Adrenal gland (tissue), 12 donors: ENCODE results near the gene SPATA25. TPM values are rescaled to one million over a fixed set of nuclear protein-coding genes. Genes with fewer than 3 reads are reported as not detected.

ENCODE experiments used
- DNase-seq, 7 donors: peaks; one replicate each; pipeline ENCODE4 v3.0.0-alpha.2; 2019 to 2020
- H3K27ac ChIP-seq, 5 donors: fragments of 200-600 bp; sonication (generic) in 4 of 5; 1 replicate in 3 of 5; 2 replicates in 2 of 5; pipeline versions ENCODE4 v1.5.1 to v1.8.0; 2016 to 2020; ENCODE audit warnings: mild to moderate bottlenecking in 1 of 5
- H3K27me3 ChIP-seq: fragments of 200-600 bp; 2 replicates; pipeline ENCODE4 v1.8.0; 2021
- H3K36me3 ChIP-seq, 2 donors: fragments of 200-600 bp; replicated peaks in 1 of 2; 1 replicate in 1 of 2; 2 replicates in 1 of 2; pipeline versions ENCODE4 v1.5.1 to v1.8.0; 2018 to 2022
- H3K4me1 ChIP-seq, 2 donors: fragments of 200-600 bp; replicated peaks in 1 of 2; 1 replicate in 1 of 2; 2 replicates in 1 of 2; pipeline versions ENCODE4 v1.5.1 to v1.8.0; 2018 to 2021
- H3K4me3 ChIP-seq, 4 donors: fragments of 200-600 bp; sonication (generic) in 3 of 4; one replicate each; pipeline ENCODE4 v1.5.1; 2016 to 2018
- H3K9me3 ChIP-seq, 3 donors: fragments of 200-600 bp; sonication (generic) in 1 of 3; replicated peaks in 1 of 3; 1 replicate in 2 of 3; 2 replicates in 1 of 3; pipeline versions ENCODE4 v1.5.1 to v1.8.0; 2016 to 2021
- CTCF ChIP-seq, 6 experiments: fragments of 450-650 bp in 4 of 6; fragments of 200-600 bp in 2 of 6; sonication (generic) in 1 of 6; IDR thresholded peaks; 1 replicate in 5 of 6; 2 replicates in 1 of 6; pipeline versions ENCODE4 v1.5.1 to v1.8.0; 2016 to 2021; ENCODE audit warnings: antibody characterized with exemption in 6 of 6, mild to moderate bottlenecking in 2 of 6, moderate library complexity in 1 of 6
- POLR2A ChIP-seq, 2 donors: fragments of 450-650 bp; IDR thresholded peaks; one replicate each; pipeline ENCODE4 v1.6.1; 2017; ENCODE audit warnings: antibody characterized with exemption in 2 of 2, mild to moderate bottlenecking in 2 of 2, moderate library complexity in 1 of 2
- WGBS, 4 donors: extraction: QIAGEN DNeasy Blood & Tissue Kit in 2 of 4; methylation state at CpG; one replicate each; pipeline versions ENCODE4 v1.1.5 to v1.1.7; 2013 to 2017; 5-methylcytosine and 5-hydroxymethylcytosine counted together
- intact Hi-C, 2 donors: fragments of 100-400 bp; cut with DNase I; formaldehyde crosslinking; loops; one replicate each; pipeline versions ENCODE4 v1.14.1 to v1.15.0; 2022 to 2023
- polyA plus RNA-seq, 3 donors: library from polyadenylated mRNA; stranded (reverse); fragments of 200-250 nt in 2 of 3; fragments of 350-450 nt in 1 of 3; fragmentation: Illumina TruSeq in 1 of 3; extraction: RNeasy Lipid Tissue Mini Kit (QIAGEN cat#74804) in 1 of 3; gene quantifications; one replicate each; pipeline ENCODE4 v1.2.3, GENCODE V29; 2013 to 2014
- total RNA-seq, 9 donors: library from RNA; depleted of rRNA in 4 of 9; stranded (reverse); fragments of >200 nt in 4 of 9; fragments of 120-200 nt in 1 of 9; fragmentation: NEBNext Ultra II Directional in 1 of 9; extraction: Animal tissue kit (Norgen Biotek cat#: 25700) in 1 of 9; gene quantifications; one replicate each; pipeline versions ENCODE4 v1.1.0 to v1.2.4, GENCODE V29; 2013 to 2023
- donor health status: healthy with polysubstance abuse.
- donor health status: Bipolar disorder and iron deficiency.
- donor health status: DM: yes; HTN: yes; CAD: no.
- donor health status: DM: no; HTN: no; CAD: no.
- donor health status: DM: no; HTN: no; CAD: no.
- donor health status: DM: yes; HTN: yes; CAD: no.

SPATA25 gene
- total and polyA plus RNA-seq, 12 donors: 0.29 to 12.5 (median 2.9) TPM; not detected in 1

GRCh38 chr20:45852326-45852725, 35.1 kb downstream of the SPATA25 start:
- no peak for DNase-seq
- H3K36me3 ChIP-seq: peaks cover 0 to 19% of the 10 kb centered on the region in 2 donors
- intact Hi-C loops: no loop called here

DNA sequence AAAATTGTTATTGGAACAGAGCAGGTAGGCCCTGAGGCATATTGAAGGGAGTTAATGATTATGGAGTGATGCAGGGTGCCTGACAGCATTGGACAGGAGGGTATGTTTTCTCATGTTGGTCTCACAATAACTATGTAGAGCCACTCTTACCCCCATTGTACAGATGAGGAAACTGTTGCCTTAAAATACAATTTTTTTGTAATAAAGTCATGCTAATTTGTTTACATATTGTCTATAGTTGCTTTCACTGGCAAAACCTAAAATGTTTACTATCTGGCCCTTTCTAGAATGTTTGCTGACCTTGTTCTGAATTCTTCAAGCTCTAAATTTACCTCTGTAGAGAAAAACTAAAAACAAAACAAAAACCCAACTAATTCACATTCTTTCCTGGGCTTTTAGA, 35.9 kb downstream of the SPATA25 start:
- Histone ChIP-seq H3K4me3 (no peak overlapping the region), H3K36me3 (peaks cover 0 to 27% of the 10 kb centered on the region in 2 donors), H3K27me3 (no peaks in the 10 kb centered on the region), H3K27ac (peak overlapping the region in 4 of 5 donors; percentile 3 to 70 (median 65)), H3K4me1 (peaks cover 30 to 55% of the 10 kb centered on the region in 2 donors), H3K9me3 (no peaks in the 10 kb centered on the region)
- no peak for DNase-seq
- intact Hi-C loops: no loop called here
- TF ChIP-seq CTCF (IDR thresholded peaks at IDR 0.05) (no peak), POLR2A (IDR thresholded peaks at IDR 0.05) (no peak)

More at GRCh38 chr20:45852326-45852725, 35.1 kb downstream of the SPATA25 start:
- Histone ChIP-seq H3K27me3 (no peaks in the 10 kb centered on the region), H3K4me3 (no peak overlapping the region), H3K27ac (peak overlapping the region in 1 of 5 donors; percentile 70), H3K9me3 (no peaks in the 10 kb centered on the region), H3K4me1 (peaks cover 33 to 56% of the 10 kb centered on the region in 2 donors)
- no peak for TF ChIP-seq POLR2A (IDR thresholded peaks at IDR 0.05)
- TF ChIP-seq CTCF (IDR thresholded peaks at IDR 0.05): no peak
- 90 to 95% (median 93%) methylated on average over 5 to 6 of the region's 6 CpGs for WGBS, 4 donors

DNA sequence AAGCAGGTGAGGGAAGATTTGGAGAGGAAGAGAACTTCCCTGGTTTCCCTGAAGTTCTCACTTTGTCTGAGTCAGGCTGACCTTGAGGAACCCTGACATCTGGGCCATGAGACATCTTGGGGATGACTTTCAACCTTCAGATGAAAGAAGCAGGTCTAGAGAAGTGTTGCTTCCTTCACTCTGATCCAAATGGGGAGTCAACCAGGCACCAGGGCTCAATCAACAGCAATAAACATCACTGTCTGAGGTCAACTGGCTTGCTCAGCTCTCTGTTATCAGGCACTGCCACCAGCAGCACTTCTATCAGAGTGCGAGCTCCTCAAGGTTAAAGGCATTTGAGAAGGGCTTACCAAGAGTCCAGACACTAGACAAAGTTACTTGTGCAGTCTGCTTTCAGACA, 36.5 kb downstream of the SPATA25 start:
- Histone ChIP-seq H3K4me1 (peaks cover 25 to 49% of the 10 kb centered on the region in 2 donors), H3K36me3 (peaks cover 0 to 33% of the 10 kb centered on the region in 2 donors), H3K4me3 (no peak overlapping the region), H3K27me3 (no peaks in the 10 kb centered on the region), H3K27ac (peak overlapping the region; percentile 2 to 70 (median 64)), H3K9me3 (no peaks in the 10 kb centered on the region)
- TF ChIP-seq POLR2A (IDR thresholded peaks at IDR 0.05) (no peak), CTCF (IDR thresholded peaks at IDR 0.05) (no peak)
- DNase-seq: peak in 4 of 7 donors; percentile 52 to 65 (median 56)
- 10 to 63% (median 31%) methylated on average over 1 of the region's 1 CpG for WGBS, 4 donors
- intact Hi-C loops: no loop called here

GRCh38 chr20:45850238-45850637, 37.2 kb downstream of the SPATA25 start:
- peaks cover 0 to 39% of the 10 kb centered on the region in 2 donors for H3K36me3 ChIP-seq
- peaks cover 19 to 42% of the 10 kb centered on the region in 2 donors for H3K4me1 ChIP-seq
- peak in 1 of 7 donors; percentile 12 for DNase-seq
- WGBS, 4 donors: 94 to 100% (median 96%) methylated on average over 1 to 2 of the region's 2 CpGs
- no peaks in the 10 kb centered on the region for H3K9me3 ChIP-seq
- H3K27ac ChIP-seq: peak overlapping the region in 4 of 5 donors; percentile 2 to 70 (median 65)
- H3K27me3 ChIP-seq: no peaks in the 10 kb centered on the region
- intact Hi-C loops: no loop called here
- no peak overlapping the region for H3K4me3 ChIP-seq
- TF ChIP-seq POLR2A (IDR thresholded peaks at IDR 0.05) (no peak), CTCF (IDR thresholded peaks at IDR 0.05) (no peak)
